HUES64 (cell line): Measurements from ENCODE around the gene SEC22C.

Experiments used
- H3K27ac ChIP-seq: 2 replicates; pipeline ENCODE4 v1.7.0; 2013; ENCODE audit warnings: low read depth, low read length, inconsistent platforms
- H3K27me3 ChIP-seq: 2 replicates; pipeline ENCODE4 v1.6.1; 2013; ENCODE audit warnings: mild to moderate bottlenecking, low read length; ENCODE audit not compliant: insufficient read depth
- H3K36me3 ChIP-seq: 2 replicates; pipeline ENCODE4 v1.6.1; 2013; ENCODE audit warnings: mild to moderate bottlenecking, low read length; ENCODE audit not compliant: insufficient read depth
- H3K4me1 ChIP-seq: 2 replicates; pipeline ENCODE4 v1.6.1; 2013; ENCODE audit warnings: mild to moderate bottlenecking, low read length, moderate library complexity; ENCODE audit not compliant: insufficient read depth
- H3K4me3 ChIP-seq: 2 replicates; pipeline ENCODE4 v1.5.1; 2013; ENCODE audit warnings: mild to moderate bottlenecking, low read length, moderate library complexity
- H3K9ac ChIP-seq: 2 replicates; pipeline ENCODE4 v1.6.1; 2013; ENCODE audit warnings: mild to moderate bottlenecking, low read depth, low read length
- H3K9me3 ChIP-seq: 2 replicates; pipeline ENCODE4 v1.6.1; 2013; ENCODE audit warnings: low read depth, low read length; ENCODE audit not compliant: insufficient read depth
- WGBS: fragments of 150-250, 120-280 bp; methylation state at CpG from one replicate; pipeline ENCODE4 v1.1.7; 2013; ENCODE audit warnings: missing lambda C conversion rate; 5-methylcytosine and 5-hydroxymethylcytosine counted together

SEC22C gene

DNA sequence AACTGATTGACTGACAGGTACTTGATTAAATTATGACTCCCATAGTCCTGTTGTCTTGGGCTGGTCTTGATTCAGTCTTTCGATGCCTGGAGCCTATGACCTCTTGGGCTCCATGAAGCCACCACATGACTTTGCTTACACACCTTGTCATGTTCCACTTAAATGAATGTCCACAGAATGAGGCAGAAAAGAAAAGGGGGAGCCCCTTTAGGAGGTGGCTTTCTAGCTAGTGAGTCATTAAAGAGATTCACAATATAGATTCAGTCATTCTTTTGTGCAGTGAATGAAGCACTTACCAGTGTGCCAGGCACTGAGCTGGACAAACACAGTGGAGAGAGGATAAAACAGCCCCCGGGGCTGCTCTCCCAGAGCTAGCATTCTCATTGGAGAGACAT, 62.2 kb downstream of the SEC22C start:
- no peak overlapping the region for H3K27ac ChIP-seq
- WGBS: 85% methylated on average over 2 of the region's 2 CpGs
- no peak overlapping the region for H3K9ac ChIP-seq
- H3K9me3 ChIP-seq: no peaks in the 10 kb centered on the region
- H3K4me1 ChIP-seq: no peaks in the 10 kb centered on the region
- no peak overlapping the region for H3K4me3 ChIP-seq
- H3K36me3 ChIP-seq: no peaks in the 10 kb centered on the region
- no peaks in the 10 kb centered on the region for H3K27me3 ChIP-seq

DNA sequence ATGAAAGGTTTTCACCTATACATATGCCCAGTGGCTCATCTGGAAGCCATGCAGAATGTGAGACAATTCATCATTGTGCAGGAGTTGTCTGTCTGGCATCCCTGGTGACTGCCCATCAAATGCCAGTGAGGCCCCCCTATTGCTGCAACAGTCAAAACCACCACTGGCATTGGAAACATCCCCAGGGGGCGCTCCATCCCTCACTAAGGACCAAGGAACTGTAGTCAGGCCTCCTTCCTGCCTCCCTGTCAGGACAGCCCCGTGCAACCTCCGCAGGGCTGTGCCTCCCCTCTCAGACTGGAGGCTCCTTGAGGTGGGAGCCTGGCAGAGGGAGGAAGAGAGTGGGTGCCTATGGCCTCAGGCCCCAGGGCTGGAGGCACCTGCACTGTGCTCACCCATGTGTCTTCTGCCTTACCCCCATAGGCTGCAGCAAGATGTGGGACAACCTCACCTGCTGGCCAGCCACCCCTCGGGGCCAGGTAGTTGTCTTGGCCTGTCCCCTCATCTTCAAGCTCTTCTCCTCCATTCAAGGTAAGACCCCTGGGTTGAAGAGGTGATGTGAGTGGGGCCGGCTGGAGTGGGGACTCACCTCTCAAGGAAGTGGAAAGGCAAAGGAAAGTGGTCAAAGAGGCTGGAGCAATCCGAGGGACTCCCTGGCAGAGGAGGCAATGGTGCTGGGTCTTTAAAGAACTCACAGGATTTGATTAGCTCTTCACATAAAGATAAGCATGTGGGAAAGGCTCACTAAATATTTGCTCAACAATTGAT, 62.8 kb downstream of the SEC22C start:
- no peak overlapping the region for H3K4me3 ChIP-seq
- no peaks in the 10 kb centered on the region for H3K27me3 ChIP-seq
- H3K4me1 ChIP-seq: no peaks in the 10 kb centered on the region
- no peaks in the 10 kb centered on the region for H3K36me3 ChIP-seq
- no peak overlapping the region for H3K9ac ChIP-seq
- 78% methylated on average over 6 of the region's 6 CpGs for WGBS
- no peaks in the 10 kb centered on the region for H3K9me3 ChIP-seq
- no peak overlapping the region for H3K27ac ChIP-seq

DNA sequence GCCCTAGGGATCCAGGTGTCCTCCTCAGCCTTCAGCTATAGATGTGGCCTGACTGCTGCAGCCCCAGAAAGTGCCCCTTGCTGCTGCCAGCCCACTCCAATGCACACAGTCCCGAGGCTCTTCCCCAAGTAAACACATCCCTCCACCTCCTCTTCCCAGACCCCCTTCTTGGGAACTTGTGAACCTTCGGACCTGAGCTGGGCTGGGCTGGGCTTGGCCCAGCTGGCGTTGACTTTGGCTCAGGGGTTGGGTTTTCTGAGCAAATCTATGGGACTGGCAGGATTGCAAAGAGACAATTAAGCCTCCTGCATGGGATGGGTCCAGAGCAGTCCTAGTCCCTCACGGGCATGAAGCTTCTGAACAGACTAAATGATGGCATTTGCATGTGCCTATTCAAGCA, 64.7 kb downstream of the SEC22C start:
- H3K4me3 ChIP-seq: no peak overlapping the region
- WGBS: 83% methylated on average over 4 of the region's 4 CpGs
- H3K9ac ChIP-seq: no peak overlapping the region
- no peaks in the 10 kb centered on the region for H3K27me3 ChIP-seq
- no peak overlapping the region for H3K27ac ChIP-seq
- H3K36me3 ChIP-seq: no peaks in the 10 kb centered on the region
- H3K4me1 ChIP-seq: no peaks in the 10 kb centered on the region
- H3K9me3 ChIP-seq: no peaks in the 10 kb centered on the region

DNA sequence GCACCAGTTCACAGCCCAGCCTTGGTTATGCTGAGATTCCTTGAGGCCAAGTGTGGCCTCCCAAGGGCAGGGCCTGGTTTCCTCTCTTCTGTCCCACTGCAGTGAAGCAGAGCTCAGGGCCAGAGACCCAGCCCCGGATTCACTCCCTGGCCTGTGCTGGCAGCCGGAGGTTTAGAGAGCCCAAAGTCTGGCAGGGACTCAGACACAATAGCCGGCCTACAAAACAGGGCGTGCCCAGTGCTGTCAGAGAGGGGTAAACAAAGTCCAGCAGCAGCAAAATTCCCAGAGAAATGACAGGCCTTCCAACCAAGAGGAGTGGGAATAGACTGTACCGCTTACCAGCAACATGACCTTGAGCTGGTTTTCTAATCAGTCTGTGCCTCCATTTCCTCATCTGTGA, 65.3 kb downstream of the SEC22C start:
- H3K4me3 ChIP-seq: no peak overlapping the region
- H3K9me3 ChIP-seq: no peaks in the 10 kb centered on the region
- no peak overlapping the region for H3K27ac ChIP-seq
- no peaks in the 10 kb centered on the region for H3K36me3 ChIP-seq
- 93% methylated on average over 5 of the region's 5 CpGs for WGBS
- no peaks in the 10 kb centered on the region for H3K4me1 ChIP-seq
- H3K9ac ChIP-seq: no peak overlapping the region
- H3K27me3 ChIP-seq: no peaks in the 10 kb centered on the region

DNA sequence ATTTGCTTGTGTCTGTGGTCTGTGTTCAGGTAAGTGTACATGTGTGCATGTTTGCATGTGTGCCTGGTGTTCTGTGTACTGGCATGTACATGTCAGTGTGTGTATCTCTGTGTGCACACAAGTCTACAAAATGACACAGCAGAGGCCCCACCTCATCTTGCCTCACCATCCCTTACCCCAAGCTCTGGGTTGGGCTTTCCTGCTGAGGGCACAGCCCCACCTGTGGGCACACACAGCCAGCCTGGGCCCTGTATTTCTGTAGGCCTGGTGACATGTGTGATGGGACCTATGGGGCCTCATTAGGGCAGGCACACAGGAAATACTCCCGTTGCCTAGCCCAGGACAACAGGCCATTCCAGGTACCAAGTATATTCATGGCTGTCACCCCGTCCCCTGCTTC, 65.8 kb downstream of the SEC22C start:
- Histone ChIP-seq H3K4me1 (no peaks in the 10 kb centered on the region), H3K9ac (no peak overlapping the region)

DNA sequence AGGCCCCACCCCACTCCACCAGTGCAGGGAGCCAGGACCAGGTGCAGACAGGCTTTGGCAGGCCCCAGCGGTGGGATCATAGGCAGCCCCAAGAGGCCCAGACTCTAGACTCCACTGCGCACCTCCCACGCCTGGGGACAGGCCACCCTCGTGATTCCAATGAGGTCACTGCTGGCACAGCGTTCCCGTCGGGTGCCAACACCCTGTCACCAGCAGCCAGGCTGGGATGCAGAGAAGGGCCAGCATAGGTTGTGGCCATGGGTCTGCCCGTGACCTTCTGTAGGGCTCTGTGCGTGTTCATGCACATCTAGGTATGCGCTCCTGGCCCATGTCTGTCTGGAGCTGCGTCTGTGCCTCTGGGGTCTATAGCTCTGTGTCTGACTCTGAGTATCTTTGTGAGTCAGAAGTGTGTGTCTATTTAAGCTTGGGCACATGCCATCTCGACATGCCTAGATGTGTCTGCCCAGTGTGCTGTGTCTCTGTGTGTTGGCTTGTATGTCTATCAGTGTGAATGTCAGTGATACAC, 66.3 kb downstream of the SEC22C start:
- H3K9ac ChIP-seq: no peak overlapping the region
- 93% methylated on average over 12 of the region's 12 CpGs for WGBS
- H3K4me1 ChIP-seq: no peaks in the 10 kb centered on the region
- H3K27ac ChIP-seq: no peak overlapping the region
- no peaks in the 10 kb centered on the region for H3K9me3 ChIP-seq
- no peaks in the 10 kb centered on the region for H3K27me3 ChIP-seq
- H3K4me3 ChIP-seq: no peak overlapping the region
- no peaks in the 10 kb centered on the region for H3K36me3 ChIP-seq

More for the DNA sequence above, 65.8 kb downstream of the SEC22C start:
- Histone ChIP-seq H3K4me3 (no peak overlapping the region), H3K27ac (no peak overlapping the region), H3K9me3 (no peaks in the 10 kb centered on the region), H3K27me3 (no peaks in the 10 kb centered on the region), H3K36me3 (no peaks in the 10 kb centered on the region)
- whole genome bisulfite sequencing: 83% methylated on average over 2 of the region's 2 CpGs

DNA sequence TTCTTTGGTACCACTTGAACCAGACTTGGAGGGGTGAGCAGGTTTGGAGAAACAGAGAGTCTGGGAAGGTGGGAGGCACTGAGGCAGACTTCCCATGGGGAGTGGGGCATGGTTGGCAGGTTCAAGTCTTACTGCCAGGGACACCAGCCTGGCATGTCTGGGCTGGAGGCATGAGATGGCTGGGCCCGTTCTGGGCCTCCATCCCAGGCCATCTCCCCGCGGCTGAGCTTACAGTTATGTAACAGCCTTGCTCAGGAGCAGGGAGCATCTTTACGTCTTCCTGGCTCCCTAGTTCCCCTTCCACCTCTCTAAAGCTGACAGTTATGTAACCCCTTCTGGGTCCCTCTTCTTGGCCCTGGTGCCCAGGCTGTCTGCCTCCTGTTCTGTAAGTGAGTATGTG, 66.9 kb downstream of the SEC22C start:
- Histone ChIP-seq H3K9me3 (no peaks in the 10 kb centered on the region), H3K27ac (no peak overlapping the region), H3K4me3 (no peak overlapping the region), H3K4me1 (no peaks in the 10 kb centered on the region), H3K36me3 (no peaks in the 10 kb centered on the region), H3K9ac (no peak overlapping the region), H3K27me3 (no peaks in the 10 kb centered on the region)
- WGBS: 91% methylated on average over 4 of the region's 4 CpGs

DNA sequence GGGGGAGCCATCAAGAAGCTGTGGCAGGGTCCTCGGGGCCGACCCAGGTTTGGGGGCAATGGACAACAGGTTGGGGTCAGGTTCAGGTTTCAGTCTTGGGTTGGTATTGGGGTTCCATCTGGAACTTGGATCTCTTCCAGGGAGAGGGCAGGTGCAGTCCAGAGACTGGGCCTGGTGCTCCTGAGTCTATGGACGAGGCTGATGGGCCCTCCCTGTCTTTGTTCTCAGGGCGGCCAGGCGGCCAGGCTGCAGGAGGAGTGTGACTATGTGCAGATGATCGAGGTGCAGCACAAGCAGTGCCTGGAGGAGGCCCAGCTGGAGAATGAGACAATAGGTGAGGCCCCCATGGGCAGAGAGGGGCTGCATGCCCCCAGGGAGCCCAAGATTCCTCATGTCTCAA, 68.2 kb downstream of the SEC22C start:
- no peak overlapping the region for H3K4me3 ChIP-seq
- H3K27ac ChIP-seq: no peak overlapping the region
- no peaks in the 10 kb centered on the region for H3K36me3 ChIP-seq
- 96% methylated on average over 6 of the region's 6 CpGs for WGBS
- H3K9me3 ChIP-seq: no peaks in the 10 kb centered on the region
- H3K9ac ChIP-seq: no peak overlapping the region
- no peaks in the 10 kb centered on the region for H3K27me3 ChIP-seq
- no peaks in the 10 kb centered on the region for H3K4me1 ChIP-seq

DNA sequence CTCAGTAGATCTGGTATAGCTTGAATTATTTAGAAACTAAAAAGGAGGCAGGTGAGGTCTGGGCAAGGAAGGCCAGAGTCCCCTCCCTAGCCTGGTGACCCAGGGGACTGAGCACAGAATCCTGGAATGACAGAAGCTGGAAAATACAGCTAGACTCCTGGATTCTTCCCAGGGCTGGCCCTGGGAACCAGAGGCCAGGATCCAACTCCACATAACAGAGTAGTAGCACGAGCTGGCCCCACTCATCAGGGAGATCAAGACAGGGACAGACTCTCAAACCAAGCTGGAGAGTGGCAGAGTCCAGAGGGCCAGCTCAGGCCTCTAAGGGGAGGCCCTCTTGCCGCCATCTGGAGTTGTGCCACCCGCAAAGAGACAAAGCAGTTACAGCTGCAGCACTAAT, 68.6 kb downstream of the SEC22C start:
- no peaks in the 10 kb centered on the region for H3K4me1 ChIP-seq

DNA sequence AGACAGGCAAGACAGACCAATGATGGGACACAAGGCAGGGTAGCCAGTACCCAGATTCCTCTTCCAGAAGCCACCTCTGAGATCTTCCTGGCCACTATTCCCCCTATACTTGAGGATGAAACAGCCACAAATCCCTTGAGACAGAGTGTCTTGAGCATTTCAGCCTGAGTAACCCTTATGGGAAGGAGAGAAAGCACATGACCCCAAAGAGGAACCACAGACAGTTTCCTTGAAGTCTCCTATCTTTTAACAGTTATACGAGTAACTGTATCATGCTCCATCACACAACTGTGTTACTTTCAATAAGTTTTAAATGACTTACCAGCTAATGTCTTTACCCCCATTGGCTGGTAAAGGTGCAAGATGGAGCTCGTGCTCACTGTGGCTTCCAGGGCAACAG, 70.0 kb downstream of the SEC22C start:
- WGBS: 87% methylated on average over 2 of the region's 2 CpGs
- Histone ChIP-seq H3K36me3 (no peaks in the 10 kb centered on the region), H3K4me1 (peaks cover 4% of the 10 kb centered on the region; the same call in 1 of the 2 replicates), H3K27me3 (no peaks in the 10 kb centered on the region), H3K9me3 (no peaks in the 10 kb centered on the region), H3K9ac (no peak overlapping the region), H3K4me3 (no peak overlapping the region), H3K27ac (no peak overlapping the region)

More for the DNA sequence above, 68.6 kb downstream of the SEC22C start:
- Histone ChIP-seq H3K4me3 (no peak overlapping the region), H3K9ac (no peak overlapping the region), H3K9me3 (no peaks in the 10 kb centered on the region), H3K36me3 (no peaks in the 10 kb centered on the region), H3K27ac (no peak overlapping the region), H3K27me3 (no peaks in the 10 kb centered on the region)
- 90% methylated on average over 3 of the region's 3 CpGs for WGBS

DNA sequence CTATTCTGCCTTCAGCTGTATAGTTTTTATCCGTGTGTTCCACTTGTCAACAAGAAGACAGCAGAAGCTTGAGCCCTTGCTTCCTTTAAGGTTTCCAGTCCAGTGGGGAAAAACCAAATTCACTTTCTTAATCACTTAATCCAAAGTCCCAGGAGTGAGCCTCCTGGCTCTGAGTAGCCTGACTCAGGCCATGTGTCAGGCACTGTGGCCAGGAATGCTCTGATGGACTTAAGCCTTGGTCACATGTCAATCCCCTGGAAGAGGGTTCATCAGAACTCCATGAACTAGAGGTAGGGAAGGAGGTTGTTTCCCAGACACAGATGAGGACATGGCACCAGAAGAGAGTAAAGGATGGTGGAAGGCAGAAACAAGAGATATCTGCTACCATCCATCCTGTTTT, 70.6 kb downstream of the SEC22C start:
- H3K27me3 ChIP-seq: no peaks in the 10 kb centered on the region
- H3K9me3 ChIP-seq: no peaks in the 10 kb centered on the region
- peaks cover 4% of the 10 kb centered on the region; the same call in 1 of the 2 replicates for H3K4me1 ChIP-seq
- WGBS: 95% methylated on average over 1 of the region's 1 CpG
- H3K27ac ChIP-seq: no peak overlapping the region
- no peak overlapping the region for H3K4me3 ChIP-seq
- no peaks in the 10 kb centered on the region for H3K36me3 ChIP-seq
- H3K9ac ChIP-seq: no peak overlapping the region
